ENCODE results near the gene PELO. TPM values are rescaled to one million over a fixed set of nuclear protein-coding genes. Genes with fewer than 3 reads are reported as not detected.

PELO gene
- total and polyA plus RNA-seq, 4 donors, result 17.7 to 30.4 (median 23.7) TPM

GRCh38 chr5:52770287-52770939, 17.3 kb upstream of the PELO start:
- no peak overlapping the region for H3K27ac ChIP-seq (ENCODE audit: low read depth, low read length)

DNA sequence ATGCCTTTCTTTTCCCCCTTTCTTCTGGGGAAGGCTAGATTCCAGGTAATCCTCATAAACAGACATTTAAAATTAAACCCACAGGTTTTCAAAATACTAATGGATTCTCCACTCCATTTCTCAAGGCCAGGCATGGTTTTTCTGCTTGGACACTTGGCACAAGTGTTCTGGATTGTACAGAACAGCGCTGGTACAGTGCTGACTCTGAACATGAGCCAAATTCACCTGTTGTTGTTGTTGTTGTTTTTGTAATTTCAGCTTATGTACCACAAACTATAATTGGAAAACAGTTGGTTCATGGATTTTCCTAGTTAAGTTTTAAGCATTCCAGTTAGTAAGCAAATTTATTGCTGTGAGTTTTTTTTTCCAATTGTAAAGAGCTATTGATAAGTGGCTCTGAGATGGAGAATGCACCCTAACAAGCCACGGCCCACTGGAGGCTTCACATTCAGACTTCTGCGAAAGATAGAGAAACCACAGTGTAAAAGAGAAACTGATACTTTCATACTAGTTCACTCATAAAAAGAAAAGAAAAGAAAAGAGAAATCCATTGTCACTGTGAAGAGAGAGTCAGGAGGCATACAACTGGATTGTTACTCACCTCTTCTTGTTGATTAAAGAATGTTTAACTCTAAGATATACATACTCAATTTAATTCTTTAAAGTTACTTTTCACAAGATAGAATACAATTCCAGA, 16.2 kb upstream of the PELO start:
- no CpG with 5 or more reads among the region's 3 CpGs for WGBS (ENCODE audit: insufficient coverage)
- Histone ChIP-seq H3K9me3 (ENCODE audit: control insufficient read depth, insufficient read depth, low read length) (no peaks in the 10 kb centered on the region), H3K27ac (ENCODE audit: low read depth, low read length) (no peak overlapping the region), H3K36me3 (ENCODE audit: control insufficient read depth, insufficient read depth, low read length) (no peaks in the 10 kb centered on the region), H3K4me3 (ENCODE audit: low read depth, low read length) (no peak overlapping the region), H3K27me3 (ENCODE audit: control insufficient read depth, insufficient read depth, low read length) (no peaks in the 10 kb centered on the region), H3K4me1 (ENCODE audit: control insufficient read depth, insufficient read depth, low read length) (no peaks in the 10 kb centered on the region)
- no peak for DNase-seq (ENCODE audit: low read depth in 4 of 6, low spot score in 6 of 6)

More at GRCh38 chr5:52770287-52770939, 17.3 kb upstream of the PELO start:
- H3K9me3 ChIP-seq (ENCODE audit: control insufficient read depth, insufficient read depth, low read length), result no peaks in the 10 kb centered on the region
- H3K4me3 ChIP-seq (ENCODE audit: low read depth, low read length), result no peak overlapping the region
- 100% methylated on average over 1 of the region's 4 CpGs for WGBS (ENCODE audit: insufficient coverage)
- H3K36me3 ChIP-seq (ENCODE audit: control insufficient read depth, insufficient read depth, low read length), result no peaks in the 10 kb centered on the region
- DNase-seq (ENCODE audit: low read depth in 4 of 6, low spot score in 6 of 6), result no peak
- H3K4me1 ChIP-seq (ENCODE audit: control insufficient read depth, insufficient read depth, low read length), result no peaks in the 10 kb centered on the region
- no peaks in the 10 kb centered on the region for H3K27me3 ChIP-seq (ENCODE audit: control insufficient read depth, insufficient read depth, low read length)

GRCh38 chr5:52772668-52773067, 15.0 kb upstream of the PELO start:
- H3K4me3 ChIP-seq (ENCODE audit: low read depth, low read length), result no peak overlapping the region
- no peak for DNase-seq (ENCODE audit: low read depth in 4 of 6, low spot score in 6 of 6)
- no peak overlapping the region for H3K27ac ChIP-seq (ENCODE audit: low read depth, low read length)
- no peaks in the 10 kb centered on the region for H3K4me1 ChIP-seq (ENCODE audit: control insufficient read depth, insufficient read depth, low read length)
- H3K9me3 ChIP-seq (ENCODE audit: control insufficient read depth, insufficient read depth, low read length), result no peaks in the 10 kb centered on the region
- H3K36me3 ChIP-seq (ENCODE audit: control insufficient read depth, insufficient read depth, low read length), result no peaks in the 10 kb centered on the region
- H3K27me3 ChIP-seq (ENCODE audit: control insufficient read depth, insufficient read depth, low read length), result no peaks in the 10 kb centered on the region

DNA sequence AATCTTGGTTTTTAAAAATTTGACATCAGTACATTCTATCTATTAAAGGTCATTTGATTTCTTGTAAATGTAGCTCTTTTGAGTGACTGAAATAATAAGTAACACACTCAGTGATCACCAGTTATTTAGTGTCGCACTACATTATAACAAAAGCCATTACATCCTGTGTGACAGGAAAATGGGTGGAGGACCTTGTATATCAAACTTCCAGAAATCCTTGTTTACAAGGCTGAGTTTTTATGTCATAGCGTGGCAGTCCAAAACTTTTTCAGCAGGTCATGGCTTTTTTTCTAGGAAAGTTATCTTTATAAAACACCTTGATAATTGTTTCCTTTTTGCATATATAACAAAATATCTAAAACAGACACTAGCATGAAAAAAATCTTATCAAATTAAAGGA, 14.4 kb upstream of the PELO start:
- no CpG with 5 or more reads among the region's 2 CpGs for WGBS (ENCODE audit: insufficient coverage)
- no peak overlapping the region for H3K27ac ChIP-seq (ENCODE audit: low read depth, low read length)
- H3K9me3 ChIP-seq (ENCODE audit: control insufficient read depth, insufficient read depth, low read length), result no peaks in the 10 kb centered on the region
- H3K27me3 ChIP-seq (ENCODE audit: control insufficient read depth, insufficient read depth, low read length), result no peaks in the 10 kb centered on the region
- H3K4me1 ChIP-seq (ENCODE audit: control insufficient read depth, insufficient read depth, low read length), result no peaks in the 10 kb centered on the region
- no peak for DNase-seq (ENCODE audit: low read depth in 4 of 6, low spot score in 6 of 6)
- H3K36me3 ChIP-seq (ENCODE audit: control insufficient read depth, insufficient read depth, low read length), result no peaks in the 10 kb centered on the region
- H3K4me3 ChIP-seq (ENCODE audit: low read depth, low read length), result no peak overlapping the region

DNA sequence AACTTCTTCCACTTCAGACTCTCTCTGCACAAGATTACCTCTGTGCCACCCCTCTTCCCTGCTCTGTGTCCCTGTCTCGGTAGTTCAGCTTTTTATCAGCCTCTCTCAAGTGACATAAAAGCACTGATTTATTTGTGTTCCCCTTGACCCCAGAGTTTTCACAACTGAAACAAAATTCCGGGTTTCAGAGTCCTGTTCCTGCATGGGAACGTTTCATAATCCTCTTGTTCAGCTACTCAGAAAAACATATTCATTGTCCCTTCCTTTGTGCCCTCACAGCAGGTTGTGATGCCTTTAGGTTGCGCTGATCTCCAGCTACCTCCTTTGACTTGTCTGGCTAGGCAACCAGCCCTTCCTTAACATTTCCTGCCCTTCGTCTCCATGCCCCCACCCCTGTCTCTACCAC, 13.7 kb upstream of the PELO start:
- no peaks in the 10 kb centered on the region for H3K9me3 ChIP-seq (ENCODE audit: control insufficient read depth, insufficient read depth, low read length)
- no peak overlapping the region for H3K27ac ChIP-seq (ENCODE audit: low read depth, low read length)
- no peaks in the 10 kb centered on the region for H3K36me3 ChIP-seq (ENCODE audit: control insufficient read depth, insufficient read depth, low read length)
- H3K27me3 ChIP-seq (ENCODE audit: control insufficient read depth, insufficient read depth, low read length), result no peaks in the 10 kb centered on the region
- DNase-seq (ENCODE audit: low read depth in 4 of 6, low spot score in 6 of 6), result no peak
- H3K4me1 ChIP-seq (ENCODE audit: control insufficient read depth, insufficient read depth, low read length), result no peaks in the 10 kb centered on the region
- no peak overlapping the region for H3K4me3 ChIP-seq (ENCODE audit: low read depth, low read length)
- 27% methylated on average over 5 of the region's 5 CpGs for WGBS (ENCODE audit: insufficient coverage)

DNA sequence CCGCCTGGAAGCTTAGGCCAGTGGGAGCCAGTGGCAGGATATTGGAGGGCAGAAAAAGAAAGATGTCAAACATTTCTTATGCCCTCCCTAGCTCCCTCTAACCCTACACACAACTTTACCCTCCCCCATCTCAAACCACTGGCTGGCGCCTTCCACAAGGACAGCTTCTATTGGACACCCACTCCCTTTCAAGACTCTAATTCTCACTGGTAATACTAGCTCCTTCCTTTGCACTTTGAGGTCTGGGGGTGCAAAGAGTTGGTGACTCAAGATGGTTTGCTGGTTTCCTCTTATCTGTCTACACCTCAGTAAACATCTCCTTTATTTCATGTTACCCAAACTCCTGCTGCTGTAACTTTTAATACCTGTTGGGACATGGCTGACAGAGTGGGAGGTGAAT, 11.6 kb upstream of the PELO start:
- Histone ChIP-seq H3K4me3 (ENCODE audit: low read depth, low read length) (no peak overlapping the region), H3K27me3 (ENCODE audit: control insufficient read depth, insufficient read depth, low read length) (no peaks in the 10 kb centered on the region), H3K9me3 (ENCODE audit: control insufficient read depth, insufficient read depth, low read length) (no peaks in the 10 kb centered on the region), H3K4me1 (ENCODE audit: control insufficient read depth, insufficient read depth, low read length) (no peaks in the 10 kb centered on the region), H3K36me3 (ENCODE audit: control insufficient read depth, insufficient read depth, low read length) (no peaks in the 10 kb centered on the region), H3K27ac (ENCODE audit: low read depth, low read length) (no peak overlapping the region)
- 100% methylated on average over 1 of the region's 2 CpGs for WGBS (ENCODE audit: insufficient coverage)
- DNase-seq (ENCODE audit: low read depth in 4 of 6, low spot score in 6 of 6), result no peak

GRCh38 chr5:52777186-52777585, 10.5 kb upstream of the PELO start:
- Histone ChIP-seq H3K36me3 (ENCODE audit: control insufficient read depth, insufficient read depth, low read length) (no peaks in the 10 kb centered on the region), H3K9me3 (ENCODE audit: control insufficient read depth, insufficient read depth, low read length) (no peaks in the 10 kb centered on the region), H3K4me3 (ENCODE audit: low read depth, low read length) (no peak overlapping the region), H3K4me1 (ENCODE audit: control insufficient read depth, insufficient read depth, low read length) (no peaks in the 10 kb centered on the region), H3K27me3 (ENCODE audit: control insufficient read depth, insufficient read depth, low read length) (no peaks in the 10 kb centered on the region), H3K27ac (ENCODE audit: low read depth, low read length) (no peak overlapping the region)
- no peak for DNase-seq (ENCODE audit: low read depth in 4 of 6, low spot score in 6 of 6)
- WGBS (ENCODE audit: insufficient coverage), result no CpG with 5 or more reads among the region's 4 CpGs

DNA sequence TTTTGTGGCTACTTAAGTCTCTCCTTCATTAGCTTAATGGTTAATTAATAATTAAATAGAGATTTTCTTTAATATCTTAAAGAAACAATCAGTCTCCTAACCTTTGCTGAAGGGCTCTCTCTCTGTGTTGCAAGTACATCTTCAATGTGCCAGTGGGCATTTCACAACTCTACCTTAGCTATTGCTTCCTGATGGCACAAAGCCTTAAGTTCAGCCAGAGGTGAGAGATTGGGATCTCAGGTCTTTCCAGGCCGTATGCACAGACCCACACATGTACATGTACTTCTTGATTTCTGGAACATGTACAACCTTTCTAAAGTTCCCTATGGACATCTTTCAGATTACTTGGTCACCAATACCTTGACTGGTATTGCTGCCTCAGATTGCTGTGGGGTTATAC, 8.9 kb upstream of the PELO start:
- Histone ChIP-seq H3K27ac (ENCODE audit: low read depth, low read length) (no peak overlapping the region), H3K4me1 (ENCODE audit: control insufficient read depth, insufficient read depth, low read length) (no peaks in the 10 kb centered on the region), H3K36me3 (ENCODE audit: control insufficient read depth, insufficient read depth, low read length) (no peaks in the 10 kb centered on the region), H3K9me3 (ENCODE audit: control insufficient read depth, insufficient read depth, low read length) (no peaks in the 10 kb centered on the region), H3K27me3 (ENCODE audit: control insufficient read depth, insufficient read depth, low read length) (no peaks in the 10 kb centered on the region), H3K4me3 (ENCODE audit: low read depth, low read length) (no peak overlapping the region)
- WGBS (ENCODE audit: insufficient coverage), result 60% methylated on average over 1 of the region's 1 CpG
- DNase-seq (ENCODE audit: low read depth in 4 of 6, low spot score in 6 of 6), result no peak

GRCh38 chr5:52779213-52779612, 8.5 kb upstream of the PELO start:
- H3K4me3 ChIP-seq (ENCODE audit: low read depth, low read length), result no peak overlapping the region
- H3K4me1 ChIP-seq (ENCODE audit: control insufficient read depth, insufficient read depth, low read length), result no peaks in the 10 kb centered on the region
- H3K27ac ChIP-seq (ENCODE audit: low read depth, low read length), result no peak overlapping the region
- H3K36me3 ChIP-seq (ENCODE audit: control insufficient read depth, insufficient read depth, low read length), result no peaks in the 10 kb centered on the region
- no peaks in the 10 kb centered on the region for H3K27me3 ChIP-seq (ENCODE audit: control insufficient read depth, insufficient read depth, low read length)
- no peak for DNase-seq (ENCODE audit: low read depth in 4 of 6, low spot score in 6 of 6)
- no peaks in the 10 kb centered on the region for H3K9me3 ChIP-seq (ENCODE audit: control insufficient read depth, insufficient read depth, low read length)

DNA sequence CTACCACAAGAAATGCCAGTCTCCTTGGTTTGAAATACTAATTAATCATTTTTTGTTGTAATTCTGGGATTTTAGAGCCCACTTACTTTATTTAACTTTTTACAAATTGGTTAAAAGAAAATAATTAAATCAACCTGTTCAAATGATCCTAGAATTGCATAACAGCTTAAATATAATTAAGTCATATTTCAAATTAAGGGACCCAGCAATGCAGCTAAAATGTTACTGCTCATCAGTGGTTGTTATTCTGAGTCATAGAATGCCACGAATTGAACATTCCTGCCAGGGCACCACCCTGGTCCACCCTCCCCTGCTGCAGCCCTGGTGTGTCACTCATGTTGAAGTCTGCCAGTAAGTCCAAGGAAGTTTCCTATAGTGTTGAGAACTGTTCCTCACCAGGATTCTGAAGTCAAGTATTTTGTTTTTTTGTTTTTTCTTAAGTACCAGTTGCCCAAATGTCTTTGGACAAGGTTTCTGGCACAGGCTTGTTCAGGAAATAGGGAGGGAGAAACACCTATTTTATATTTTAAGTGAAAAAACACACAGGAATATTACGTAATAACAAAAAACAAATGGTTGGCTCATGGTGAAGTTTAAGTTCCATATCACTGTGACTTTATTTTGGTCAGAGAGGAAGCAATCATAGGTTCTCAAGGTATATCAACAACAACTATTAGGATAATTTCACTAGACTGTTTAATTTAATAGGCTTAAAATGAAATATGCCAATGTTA, 4.3 kb upstream of the PELO start:
- WGBS (ENCODE audit: insufficient coverage), result 75% methylated on average over 1 of the region's 2 CpGs
- Histone ChIP-seq H3K36me3 (ENCODE audit: control insufficient read depth, insufficient read depth, low read length) (no peaks in the 10 kb centered on the region), H3K9me3 (ENCODE audit: control insufficient read depth, insufficient read depth, low read length) (no peaks in the 10 kb centered on the region), H3K27me3 (ENCODE audit: control insufficient read depth, insufficient read depth, low read length) (peaks cover 13% of the 10 kb centered on the region), H3K4me1 (ENCODE audit: control insufficient read depth, insufficient read depth, low read length) (peaks cover 3% of the 10 kb centered on the region), H3K27ac (ENCODE audit: low read depth, low read length) (no peak overlapping the region), H3K4me3 (ENCODE audit: low read depth, low read length) (no peak overlapping the region)
- DNase-seq (ENCODE audit: low read depth in 4 of 6, low spot score in 6 of 6), result no peak
